ENCODE measurements around the gene FAM180A.

DNA sequence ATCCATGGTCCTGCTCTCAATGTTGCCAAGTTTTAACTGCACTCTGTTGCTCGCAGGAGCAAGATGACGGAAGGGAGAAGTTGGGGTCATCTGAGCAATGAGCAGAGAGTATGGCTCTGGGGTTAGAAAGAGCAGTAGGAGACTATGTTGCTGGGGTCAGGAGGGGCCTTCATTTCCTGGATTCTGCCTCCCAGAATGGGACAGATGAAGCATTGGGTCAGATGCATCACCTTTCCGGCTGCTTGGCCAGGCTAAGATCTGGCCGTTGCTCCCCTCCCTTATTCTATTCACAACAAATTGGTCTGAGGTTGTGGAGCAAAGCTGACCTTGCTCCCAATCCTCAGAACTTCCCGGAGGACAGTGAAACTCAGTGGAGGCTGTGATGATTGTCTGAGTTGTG lies 63.9 kb downstream of the FAM180A start:
- no peak for TF ChIP-seq POLR2A (IDR thresholded peaks at IDR 0.05; ENCODE audit: low read depth)
- TF ChIP-seq EP300 (IDR thresholded peaks at IDR 0.05) = no peak
- TF ChIP-seq, protein P1, sequence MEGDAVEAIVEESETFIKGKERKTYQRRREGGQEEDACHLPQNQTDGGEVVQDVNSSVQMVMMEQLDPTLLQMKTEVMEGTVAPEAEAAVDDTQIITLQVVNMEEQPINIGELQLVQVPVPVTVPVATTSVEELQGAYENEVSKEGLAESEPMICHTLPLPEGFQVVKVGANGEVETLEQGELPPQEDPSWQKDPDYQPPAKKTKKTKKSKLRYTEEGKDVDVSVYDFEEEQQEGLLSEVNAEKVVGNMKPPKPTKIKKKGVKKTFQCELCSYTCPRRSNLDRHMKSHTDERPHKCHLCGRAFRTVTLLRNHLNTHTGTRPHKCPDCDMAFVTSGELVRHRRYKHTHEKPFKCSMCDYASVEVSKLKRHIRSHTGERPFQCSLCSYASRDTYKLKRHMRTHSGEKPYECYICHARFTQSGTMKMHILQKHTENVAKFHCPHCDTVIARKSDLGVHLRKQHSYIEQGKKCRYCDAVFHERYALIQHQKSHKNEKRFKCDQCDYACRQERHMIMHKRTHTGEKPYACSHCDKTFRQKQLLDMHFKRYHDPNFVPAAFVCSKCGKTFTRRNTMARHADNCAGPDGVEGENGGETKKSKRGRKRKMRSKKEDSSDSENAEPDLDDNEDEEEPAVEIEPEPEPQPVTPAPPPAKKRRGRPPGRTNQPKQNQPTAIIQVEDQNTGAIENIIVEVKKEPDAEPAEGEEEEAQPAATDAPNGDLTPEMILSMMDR (IDR thresholded peaks at IDR 0.05) = no peak

Measured in esophagus muscularis mucosa (tissue), 4 donors.